Measurements from ENCODE around the gene ITGA1.
"Not testable (repeated sequence)": the region's sequence is repeated elsewhere in the genome, so short reads cannot be mapped to it uniquely, and the experiment has no call there.

Gene ITGA1

DNA sequence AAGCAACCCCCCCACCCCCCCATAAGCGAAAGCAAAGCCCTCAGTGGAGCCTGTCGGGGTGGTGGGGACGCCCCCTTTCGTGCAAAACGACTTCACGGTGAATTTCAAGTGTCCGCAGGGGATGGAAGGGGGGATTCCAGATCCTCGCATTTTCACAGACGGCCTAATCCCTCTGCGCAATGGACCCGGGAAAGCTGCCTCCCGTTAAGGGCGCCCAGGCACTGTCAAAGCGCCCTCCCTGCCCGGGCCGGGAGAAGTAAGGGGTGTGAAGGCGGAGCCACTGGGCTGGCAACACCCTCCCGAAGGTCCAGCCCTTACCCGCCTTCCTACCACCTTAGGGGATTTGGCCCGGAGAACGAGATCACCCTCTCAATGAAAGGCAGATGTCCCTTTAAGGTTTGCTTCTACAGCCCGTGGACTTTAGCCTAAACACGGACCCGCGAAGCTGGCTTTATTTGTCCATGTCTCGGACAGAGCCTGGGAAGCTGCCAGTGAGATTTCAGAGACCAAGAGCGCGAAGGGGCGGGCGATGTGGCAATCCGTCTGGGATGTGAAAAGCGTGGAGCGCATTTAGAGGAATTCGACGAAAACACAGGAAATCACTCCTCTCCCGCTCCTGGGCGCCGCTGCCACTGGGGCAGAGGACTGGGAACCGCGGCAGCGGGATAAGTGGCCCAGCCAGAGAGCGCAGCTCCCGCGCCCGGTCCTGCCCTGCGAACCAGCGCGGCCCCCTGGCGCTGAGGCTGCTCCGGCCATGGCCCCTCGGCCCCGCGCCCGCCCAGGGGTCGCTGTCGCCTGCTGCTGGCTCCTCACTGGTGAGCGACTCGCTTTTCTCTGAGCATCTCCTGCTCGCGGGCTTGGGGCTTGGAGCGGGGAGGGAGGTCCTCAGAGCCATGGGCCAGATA is at the start of gene ITGA1, which contains the start of gene PELO:
TSS of gene ITGA1 (plus strand) at position 317 of the 905 bp plus-strand sequence. CDS start at position 755, 438 bp downstream.
TSS of gene PELO (plus strand) at position 317 of the 905 bp plus-strand sequence. CDS start 12,479 bp downstream, outside the sequence.
- peak; percentile 72 for DNase-seq

DNA sequence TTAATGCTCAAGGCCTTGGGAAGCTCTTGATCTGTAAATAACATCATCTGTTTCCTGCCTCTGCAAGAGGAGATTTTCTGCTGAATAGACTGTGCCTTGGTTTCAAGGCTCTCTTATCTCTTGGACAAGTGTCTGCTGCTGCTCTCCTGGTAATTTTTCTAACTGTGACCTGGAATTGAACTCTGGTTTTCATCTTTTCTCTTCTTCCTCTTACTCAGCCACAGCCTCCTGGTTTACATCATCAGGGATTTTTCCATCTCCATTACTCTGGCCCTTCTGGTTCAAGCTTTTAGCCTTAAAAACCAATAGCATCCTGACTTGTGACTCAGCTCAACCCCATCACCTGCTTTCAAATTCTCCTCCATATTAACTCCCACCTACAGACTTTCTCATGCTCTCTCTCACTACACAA is 49.6 kb upstream of the ITGA1 start:
- DNase-seq: no peak

DNA sequence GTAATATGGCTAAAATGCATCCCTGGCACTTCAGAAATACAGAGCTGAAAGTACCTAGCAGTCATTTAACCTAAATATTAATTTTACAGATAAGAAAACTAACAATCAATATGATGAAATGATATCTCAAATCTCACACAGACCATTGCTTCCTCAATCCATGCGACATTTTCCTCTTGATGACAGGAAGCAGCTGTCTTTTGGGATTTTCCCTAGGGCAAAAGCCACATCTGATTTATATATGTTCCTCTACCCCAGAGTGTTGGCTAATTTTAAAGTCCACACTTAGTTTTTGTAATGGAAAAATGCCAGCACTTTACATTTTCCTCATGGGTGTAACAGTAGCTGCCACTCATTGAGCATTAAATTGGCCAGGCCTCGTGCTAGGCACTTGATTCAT is 47.7 kb upstream of the ITGA1 start:
- DNase-seq: no peak

DNA sequence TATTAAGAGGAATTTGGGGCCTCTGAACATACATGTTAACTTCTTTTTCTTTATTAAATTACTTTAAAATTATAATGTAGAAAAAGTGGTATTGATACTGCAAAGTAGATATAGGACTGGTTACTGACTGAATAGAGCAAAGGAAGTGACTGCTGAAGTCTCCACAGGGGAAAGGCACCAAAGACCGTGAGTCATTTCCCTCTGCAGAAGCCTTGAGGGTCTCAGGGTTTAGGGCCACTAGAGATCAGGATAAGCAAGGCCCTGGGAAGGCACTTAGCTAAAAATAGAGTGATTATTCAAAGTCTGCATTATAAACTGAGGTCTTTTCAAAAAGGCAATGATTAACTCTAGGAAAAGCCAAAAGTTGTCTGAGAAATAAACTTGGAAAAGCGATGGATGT is 44.7 kb upstream of the ITGA1 start:
- no peak for DNase-seq

DNA sequence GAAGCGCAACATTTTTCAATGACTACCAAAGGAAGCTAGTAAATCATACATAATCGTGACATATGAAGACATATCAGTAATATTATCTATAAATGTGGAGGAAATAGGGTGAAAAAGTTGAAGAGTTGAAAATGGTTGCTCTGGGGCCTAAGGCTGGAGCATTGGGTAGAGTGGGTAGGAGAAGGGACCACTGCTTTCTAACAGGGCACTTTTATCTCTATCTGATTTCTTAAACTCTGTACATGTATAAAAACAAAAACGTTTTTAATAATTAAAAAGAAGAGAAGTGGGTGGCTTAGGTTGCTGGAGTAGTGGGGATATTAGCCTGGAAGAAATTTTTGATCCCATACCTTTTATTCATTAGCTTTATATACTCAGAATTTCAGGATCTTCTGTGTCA is 44.2 kb upstream of the ITGA1 start:
- DNase-seq: no peak

DNA sequence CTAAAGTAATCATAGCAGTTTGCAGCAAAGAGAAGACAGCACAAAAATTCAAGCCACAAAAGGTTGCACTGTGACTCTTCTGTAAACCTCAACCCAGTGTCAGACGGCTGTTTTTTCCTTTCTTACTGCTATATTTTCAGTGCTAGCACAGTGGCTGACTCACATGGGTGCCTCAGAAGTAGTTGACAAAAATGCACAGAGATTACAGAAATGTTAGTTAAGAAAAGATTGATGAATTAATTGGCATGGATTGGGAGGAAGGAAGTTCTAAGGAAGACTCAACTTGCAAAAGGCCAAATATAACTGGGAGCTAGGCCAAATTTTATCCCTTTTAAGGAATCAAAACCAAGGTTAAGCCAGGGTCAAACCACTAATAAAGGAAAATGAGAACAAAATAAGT is 43.7 kb upstream of the ITGA1 start:
- DNase-seq: no peak

DNA sequence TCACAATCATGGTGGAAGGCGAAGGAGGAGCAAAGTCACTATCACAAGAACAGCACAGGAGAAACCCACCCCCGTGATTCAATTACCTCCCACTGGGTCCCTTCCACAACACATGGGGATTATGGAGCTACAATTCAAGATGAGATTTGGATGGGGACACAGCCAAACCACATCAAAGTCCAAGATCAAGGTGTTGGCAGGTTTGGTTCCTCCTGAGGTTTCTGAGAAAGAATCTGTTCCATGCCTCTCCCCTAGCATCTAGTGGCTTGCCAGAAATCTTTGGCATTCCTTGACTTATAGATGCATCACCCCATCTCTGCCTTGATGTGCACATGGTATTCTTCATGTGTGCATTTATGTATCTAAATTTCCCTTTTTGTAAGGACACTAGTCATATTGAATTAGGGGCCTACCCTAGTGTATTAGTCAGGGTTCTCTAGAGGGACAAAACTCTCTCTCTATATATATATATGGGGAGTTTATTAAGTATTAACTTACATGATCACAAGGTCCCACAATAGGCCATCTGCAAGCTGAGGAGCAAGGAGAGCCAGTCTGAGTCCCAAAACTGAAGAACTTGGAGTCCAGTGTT is 42.8 kb upstream of the ITGA1 start:
- not testable (repeated sequence) for DNase-seq

DNA sequence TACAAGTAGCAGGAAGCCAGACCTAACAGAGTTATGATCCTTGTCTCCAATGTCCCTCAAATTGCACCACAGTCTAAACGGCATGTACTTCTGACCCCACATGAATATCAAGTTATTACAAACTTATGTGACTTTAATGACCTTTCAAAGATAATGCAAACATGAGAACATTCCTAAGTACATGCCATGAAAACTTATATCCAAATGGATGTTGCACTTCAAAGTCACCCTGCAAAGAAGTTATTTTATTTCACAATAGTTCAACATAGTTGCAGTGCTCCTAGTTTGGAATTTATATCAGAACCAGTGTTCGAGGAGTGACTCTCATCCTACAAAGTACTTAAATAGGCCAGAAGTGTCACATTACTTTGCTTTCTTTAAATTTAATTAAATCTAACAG is 41.2 kb upstream of the ITGA1 start:
- DNase-seq: no peak

DNA sequence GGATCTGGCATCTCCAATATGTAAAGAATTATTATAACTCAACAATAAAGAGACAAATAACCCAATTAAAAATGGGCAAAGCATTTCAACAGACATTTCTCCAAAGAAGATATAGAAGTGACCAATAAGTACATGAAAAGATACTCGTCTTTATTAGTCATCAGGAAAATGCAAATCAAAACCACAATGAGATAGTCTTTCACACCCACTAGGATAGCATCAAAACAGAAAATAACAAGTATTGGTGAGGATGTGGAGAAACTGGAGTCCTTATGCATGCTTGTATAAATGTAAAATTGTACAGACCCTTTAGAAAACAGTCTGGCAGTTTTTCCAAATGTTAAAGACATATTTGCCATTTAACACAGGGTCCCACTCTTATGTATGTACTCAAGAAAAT is 39.1 kb upstream of the ITGA1 start:
- no peak for DNase-seq

DNA sequence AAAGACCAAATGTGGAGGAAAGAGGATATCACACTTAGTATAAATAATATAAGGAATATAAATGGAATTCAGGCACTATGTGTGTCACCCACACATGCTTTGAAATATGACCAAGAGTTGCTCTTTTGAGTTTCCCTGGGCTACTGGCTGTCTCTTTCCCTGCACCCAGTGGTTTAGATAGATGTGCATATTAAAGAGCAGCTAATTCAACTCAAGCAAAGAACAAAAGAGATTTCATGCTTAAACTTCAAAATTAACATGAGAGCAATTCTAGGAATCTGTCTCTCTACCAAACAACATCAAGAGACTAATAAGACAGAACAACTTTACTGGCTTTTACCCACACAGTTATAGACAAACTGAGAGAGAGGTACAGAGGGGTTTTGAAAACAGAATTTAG is 38.0 kb upstream of the ITGA1 start:
- no peak for DNase-seq

DNA sequence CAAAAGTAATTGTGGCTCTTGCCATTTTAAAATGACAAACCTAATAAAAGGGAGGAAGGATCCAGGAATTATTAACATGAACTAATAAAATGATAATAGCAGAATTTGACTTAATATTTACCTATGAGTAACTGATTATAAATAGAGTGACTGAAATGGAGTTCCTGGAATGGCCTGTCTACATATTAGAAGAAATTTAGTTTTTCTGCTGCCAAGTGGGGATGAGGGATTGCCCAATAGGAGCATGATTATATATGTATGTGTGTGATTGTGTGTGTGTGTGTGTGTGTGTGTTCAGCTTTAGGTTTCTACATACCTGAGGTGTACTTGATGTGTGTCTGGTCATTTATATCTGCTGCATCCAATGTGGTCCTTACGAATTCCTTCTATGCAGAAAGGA is 36.6 kb upstream of the ITGA1 start:
- DNase-seq: no peak

DNA sequence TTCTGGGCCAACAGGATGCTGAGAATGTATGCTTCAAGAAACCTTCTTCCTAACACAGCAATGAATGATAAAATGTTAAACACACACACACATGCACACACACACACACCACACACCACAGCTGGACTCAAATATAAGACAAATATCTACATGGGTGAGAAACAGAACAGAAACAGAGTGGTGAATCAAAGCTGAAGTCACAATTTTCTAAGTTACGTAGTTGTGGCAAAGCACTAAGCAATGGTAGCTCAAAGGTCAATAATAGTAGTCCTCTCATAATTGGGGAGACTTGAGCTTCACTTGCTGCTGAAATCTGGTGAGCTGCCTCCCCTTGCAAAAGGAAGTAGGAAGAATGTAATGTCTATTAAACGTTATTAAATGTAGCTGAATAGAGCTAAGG is 33.7 kb upstream of the ITGA1 start:
- DNase-seq: no peak

DNA sequence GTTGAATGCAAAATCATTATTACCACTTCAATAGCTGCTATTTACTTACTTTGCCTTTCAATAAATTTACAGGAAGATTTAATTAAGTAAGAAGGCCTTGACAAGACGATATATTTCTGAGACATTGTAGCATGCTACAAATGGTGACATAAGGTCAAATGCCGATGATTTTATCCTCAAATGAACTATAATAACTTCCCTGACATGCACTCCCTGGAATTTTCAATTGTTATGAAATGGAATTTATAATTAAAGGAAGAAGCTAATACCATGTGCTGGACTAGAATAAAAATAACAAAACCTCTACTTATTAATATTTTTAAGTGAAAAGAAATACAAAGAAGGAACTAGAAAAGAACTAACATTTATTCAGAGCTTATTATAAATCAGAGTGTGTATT is 30.2 kb upstream of the ITGA1 start:
- no peak for DNase-seq

DNA sequence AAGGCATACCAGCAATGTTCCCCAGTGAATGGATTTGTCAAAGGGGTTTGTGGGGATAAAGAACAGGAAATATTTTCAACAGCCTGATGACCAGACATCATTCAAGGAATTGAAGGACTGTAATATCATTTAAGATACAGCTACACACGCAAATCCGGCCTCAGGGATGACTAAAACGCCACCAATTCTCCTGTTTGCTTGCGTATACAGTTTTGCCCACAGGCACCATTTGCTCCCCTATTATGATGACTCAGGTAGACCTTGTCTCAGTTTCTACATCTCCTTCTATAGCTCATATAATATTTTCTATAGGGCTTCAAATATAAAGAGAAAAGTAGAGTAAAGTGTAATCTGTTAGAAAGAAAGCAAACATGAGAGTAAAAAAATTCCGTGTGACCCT is 29.7 kb upstream of the ITGA1 start:
- no peak for DNase-seq

DNA sequence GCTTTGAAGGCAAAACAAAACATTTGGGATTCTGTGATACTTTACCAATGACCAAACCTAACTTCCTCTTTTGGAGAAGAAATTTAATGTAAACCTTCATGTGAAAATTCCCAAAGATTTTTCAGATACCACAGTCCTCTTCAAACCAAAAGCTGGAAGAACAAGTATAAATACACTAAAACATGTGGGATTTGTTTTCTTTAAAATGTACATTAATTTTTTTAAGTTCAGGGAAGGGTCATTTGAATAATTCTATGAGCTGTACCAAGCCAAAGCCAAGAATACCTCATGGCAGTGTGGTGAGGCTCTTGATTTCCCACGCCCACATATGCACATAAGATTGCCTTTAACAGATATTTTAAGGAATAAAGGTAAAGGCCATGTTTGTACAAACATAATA is 28.4 kb upstream of the ITGA1 start:
- DNase-seq: no peak

DNA sequence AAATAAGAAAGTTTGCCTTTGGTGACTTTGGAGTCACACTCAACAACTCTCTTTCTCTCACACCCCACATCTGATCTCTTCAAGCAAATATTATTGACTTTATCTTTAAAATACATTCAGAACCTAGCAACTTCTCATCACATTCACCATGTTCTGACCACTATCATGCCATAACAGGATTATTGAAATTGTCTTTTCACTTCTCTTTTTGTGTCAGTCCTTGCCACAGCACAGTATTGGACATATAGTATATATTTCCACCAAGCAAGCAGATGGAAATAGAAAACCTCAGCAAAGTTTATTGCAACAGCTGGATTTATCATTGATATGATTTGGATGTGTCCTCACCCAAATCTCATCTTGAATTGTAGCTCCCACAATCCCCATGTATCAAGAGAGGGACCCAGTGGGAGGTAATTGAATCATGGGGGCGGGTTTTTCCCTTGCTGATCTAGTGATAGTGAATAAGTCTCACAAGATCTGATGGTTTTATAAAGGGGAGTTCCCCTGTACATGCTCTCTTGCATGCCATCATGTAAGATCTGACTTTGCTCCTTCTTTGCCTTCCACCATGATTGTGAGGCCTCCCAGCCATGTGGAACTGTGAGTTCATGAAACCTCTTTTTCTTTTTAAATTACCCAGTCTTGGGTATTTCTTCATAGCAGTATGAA is 26.9 kb upstream of the ITGA1 start:
- no peak for DNase-seq

DNA sequence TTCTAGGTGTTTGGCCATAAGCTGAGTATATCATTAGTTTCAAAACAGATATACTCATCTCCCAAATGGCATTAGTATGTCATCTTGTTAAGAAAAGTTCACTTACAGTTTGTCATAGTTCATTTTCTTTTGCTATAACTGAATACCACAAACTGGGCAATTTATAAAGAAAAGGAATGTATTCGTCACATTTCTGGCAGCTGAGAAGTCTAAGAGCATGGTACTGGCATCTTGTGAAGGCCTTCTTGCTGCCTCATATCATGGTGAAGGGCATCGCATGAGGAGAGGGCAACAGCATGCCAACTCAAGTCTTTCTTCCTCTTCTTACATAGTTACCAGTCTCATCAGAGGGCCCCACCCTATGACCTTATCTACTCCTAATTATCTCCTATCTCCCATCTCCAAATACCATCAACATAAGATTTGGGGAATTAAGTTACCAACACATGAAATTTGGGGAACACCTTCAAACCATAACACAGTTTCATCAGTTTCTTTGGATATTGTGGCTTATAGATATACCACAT is 20.4 kb upstream of the ITGA1 start:
- no peak for DNase-seq

DNA sequence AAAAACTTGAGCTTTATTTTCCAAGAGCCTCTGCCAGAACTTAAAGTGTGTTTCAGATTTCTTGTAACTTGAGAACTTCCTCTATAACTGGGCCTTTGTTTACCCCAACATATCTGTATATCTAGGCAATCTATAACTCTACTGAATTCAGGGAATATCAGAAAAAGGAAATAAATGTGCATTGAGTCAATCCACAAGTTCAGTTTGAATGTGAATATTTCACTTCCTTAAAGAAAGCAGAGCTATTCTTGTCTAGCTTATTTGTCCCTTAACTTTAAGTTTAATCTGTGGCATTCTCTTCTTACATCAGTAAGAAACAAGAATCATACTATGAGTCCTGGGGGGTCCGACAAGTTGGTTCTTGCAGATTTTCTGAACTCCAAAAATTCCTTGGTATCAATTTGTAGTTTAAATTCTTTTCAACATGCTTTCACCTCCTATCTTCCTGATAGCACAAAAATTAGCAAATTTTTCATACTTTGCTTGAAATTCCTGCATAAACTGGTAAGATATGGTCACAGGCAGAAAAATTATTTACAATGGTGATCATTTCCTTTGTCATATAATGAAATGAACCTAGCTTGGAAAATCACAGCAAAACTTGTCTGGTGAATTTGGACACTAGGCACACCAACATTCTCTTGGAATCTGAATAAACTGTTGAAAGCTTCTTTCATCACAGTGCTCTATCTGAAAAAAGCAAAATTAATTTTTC is 19.8 kb upstream of the ITGA1 start:
- DNase-seq: no peak

DNA sequence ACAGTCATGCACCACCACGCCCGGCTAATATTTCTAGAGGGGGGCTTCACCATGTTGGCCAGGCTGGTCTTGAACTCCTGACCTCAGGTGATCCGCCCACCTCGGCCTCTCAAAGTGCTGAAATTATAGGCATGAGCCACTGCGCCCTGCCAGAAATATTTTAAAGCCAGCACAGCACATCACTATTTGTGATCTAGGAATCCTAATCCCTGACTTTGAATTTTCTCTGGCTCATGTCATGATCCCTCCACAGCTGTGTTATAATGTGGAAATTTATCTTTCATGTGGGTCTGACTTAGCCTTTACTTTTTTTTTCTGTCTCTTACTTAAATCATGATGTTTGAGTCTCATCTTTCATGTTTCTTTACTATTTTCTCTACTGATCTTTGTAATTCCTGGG is 18.7 kb upstream of the ITGA1 start:
- DNase-seq: no peak

DNA sequence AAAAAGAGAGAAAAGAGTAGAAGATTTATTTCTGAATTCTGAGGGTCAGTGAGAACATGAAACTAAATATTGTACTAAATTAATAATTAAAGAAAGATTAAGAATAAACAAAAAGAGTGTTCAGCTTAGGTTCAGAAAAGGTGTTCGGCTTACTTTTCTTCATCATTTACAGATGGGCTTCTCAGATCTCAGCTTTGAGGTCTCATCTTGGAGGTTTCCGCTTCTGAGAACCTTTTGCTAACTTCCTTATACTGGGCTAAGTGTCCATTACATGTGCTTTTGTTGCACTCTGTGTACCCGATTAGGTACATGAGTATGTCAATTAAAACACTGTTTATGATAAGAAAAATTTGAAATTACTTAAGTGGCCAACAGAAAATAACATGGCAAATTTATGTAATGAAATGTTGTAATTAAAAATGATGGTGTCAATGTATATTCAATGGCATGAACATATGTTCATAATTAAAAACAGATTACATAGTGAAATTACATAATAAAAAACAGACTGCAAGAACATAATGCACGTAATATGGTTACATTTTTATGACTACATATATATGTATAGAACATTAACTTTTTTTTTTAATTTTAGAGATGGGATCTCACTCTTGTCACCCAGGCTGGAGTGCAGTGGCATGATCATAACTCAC is 17.3 kb upstream of the ITGA1 start:
- DNase-seq: no peak

DNA sequence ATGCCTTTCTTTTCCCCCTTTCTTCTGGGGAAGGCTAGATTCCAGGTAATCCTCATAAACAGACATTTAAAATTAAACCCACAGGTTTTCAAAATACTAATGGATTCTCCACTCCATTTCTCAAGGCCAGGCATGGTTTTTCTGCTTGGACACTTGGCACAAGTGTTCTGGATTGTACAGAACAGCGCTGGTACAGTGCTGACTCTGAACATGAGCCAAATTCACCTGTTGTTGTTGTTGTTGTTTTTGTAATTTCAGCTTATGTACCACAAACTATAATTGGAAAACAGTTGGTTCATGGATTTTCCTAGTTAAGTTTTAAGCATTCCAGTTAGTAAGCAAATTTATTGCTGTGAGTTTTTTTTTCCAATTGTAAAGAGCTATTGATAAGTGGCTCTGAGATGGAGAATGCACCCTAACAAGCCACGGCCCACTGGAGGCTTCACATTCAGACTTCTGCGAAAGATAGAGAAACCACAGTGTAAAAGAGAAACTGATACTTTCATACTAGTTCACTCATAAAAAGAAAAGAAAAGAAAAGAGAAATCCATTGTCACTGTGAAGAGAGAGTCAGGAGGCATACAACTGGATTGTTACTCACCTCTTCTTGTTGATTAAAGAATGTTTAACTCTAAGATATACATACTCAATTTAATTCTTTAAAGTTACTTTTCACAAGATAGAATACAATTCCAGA is 16.2 kb upstream of the ITGA1 start:
- no peak for DNase-seq

DNA sequence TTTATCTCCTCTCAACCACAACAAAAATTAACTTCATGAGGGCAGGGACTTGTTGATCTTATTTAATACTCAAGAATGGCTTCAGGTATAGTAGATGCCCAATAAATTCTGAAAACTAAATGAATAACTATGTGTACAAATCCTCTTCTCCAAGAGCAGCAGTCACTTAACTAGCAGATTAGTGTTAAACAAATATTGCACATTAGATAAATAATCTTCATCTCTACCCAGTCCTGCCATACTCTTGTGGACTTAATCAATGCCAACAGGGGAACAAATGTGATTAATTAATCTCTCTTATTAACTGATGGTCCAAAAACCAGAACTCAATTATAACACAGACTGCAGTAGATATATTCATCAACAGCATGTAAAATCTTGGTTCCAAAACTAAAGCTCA is 15.0 kb upstream of the ITGA1 start:
- DNase-seq: no peak
